HG02870 (cell line): ENCODE results near the gene PCDHGC5.

Experiments used
- ATAC-seq: cut with Tn5 transposase; IDR thresholded peaks from one replicate; pipeline ENCODE4 v1.9.1; 2021; ENCODE audit warnings: mild to moderate bottlenecking, moderate library complexity; ENCODE audit not compliant: unreplicated experiment

The PCDHGC5 gene

DNA sequence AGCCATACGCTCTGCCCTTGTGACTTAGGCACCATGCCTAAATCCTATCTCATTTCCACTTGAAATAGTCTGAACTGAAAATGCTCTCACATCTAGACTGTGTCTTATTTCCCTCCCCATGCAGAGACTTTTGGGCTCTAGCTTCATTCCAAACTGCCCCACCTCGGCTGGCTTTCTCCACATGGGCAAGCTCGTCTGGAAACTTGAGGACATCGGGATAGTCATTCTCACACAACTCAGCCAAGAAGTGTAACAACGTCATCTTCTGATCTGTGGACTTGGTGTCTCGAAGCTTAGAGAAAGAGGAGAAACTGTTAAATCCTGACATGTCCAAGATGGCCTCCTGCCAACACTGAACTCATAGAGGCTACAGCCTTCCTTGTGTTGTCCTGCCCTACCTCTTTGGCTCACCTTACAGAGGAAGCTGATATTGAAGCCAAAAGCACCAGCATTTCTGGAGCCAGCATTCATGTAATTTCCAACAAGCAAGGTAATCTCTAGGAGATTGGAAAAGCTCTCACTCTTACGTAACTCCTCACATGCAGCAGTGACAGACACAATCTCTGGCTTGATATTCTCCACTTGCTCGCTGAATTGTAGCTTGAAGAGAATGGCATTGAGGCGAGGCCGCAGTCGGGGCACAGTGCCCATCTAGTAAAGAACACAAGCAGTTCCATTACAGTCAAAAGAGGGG is 39.6 kb downstream of the PCDHGC5 start:
- ATAC-seq: no peak

DNA sequence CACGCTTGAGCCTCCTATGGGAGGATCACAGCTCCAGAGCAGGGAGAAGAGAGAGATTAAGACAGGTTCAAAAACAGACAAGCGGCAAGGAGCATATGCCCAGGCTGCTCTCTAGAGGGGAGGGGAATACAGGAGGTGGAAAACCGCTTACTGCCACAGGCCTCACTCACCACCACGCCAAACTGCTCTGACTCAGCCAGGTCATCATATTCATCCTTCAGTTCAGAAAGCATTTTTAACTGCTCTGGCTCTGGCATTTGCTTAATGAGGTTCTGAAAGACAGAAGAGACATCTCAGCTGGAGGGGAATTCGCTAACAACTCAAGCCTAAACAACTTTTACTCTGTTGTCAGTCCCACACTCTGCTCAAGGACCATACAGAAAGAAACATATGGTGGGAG is 40.1 kb downstream of the PCDHGC5 start:
- ATAC-seq: peak; percentile 64

DNA sequence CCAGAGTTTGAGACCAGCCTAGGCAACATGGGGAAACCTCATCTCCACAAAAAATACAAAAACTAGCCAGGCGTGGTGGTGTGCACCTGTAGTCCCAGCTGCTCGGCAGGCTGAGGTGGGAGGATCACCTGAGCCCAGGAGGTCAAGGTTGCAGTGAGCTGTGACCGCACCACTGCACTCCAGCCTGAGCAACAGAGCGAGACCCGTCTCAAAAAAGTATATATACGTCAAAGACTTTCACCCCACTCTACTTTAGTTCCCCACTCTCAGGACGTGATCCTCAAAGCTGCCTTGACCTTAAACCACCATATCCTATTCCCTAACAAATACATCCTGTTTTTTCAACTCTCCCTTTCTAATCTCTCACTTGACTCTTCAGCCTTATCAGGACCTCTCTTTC is 41.0 kb downstream of the PCDHGC5 start:
- peak; percentile 44 for ATAC-seq

DNA sequence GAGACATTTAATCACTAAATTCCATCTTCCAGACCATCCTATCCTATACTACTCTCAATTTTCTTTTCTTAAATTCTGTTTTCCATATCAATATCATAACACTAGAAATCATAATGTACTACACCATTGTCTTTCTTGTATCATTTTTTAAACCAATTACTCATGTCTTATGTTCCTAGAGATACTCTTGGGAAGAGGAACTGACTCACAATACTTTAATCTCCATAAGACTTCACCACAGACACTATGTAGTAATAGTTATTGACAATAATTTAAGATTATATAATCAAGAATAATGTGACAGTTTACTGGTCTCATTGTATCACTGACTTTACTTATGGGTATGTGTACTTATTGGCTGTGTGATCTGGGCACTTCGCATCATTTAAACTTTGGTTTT is 43.8 kb downstream of the PCDHGC5 start:
- no peak for ATAC-seq

DNA sequence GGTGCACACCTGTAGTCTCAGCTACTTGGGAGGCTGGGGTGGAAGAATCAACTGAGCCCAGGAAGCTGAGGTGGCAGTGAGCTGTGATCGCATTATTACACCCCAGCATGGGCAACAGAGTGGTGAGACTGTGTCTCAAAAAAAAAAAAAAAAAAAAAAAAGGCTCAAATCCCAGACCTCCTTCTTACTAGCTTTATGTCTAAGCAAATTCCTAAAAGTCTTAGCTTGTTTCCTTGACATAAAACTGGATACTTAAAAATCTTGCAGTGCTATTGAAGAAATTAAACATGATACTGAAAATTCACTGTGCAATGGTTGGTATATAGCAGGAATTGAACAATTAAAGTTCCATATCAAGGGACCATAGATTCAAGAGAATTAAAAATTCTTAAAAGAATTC is 45.0 kb downstream of the PCDHGC5 start:
- no peak for ATAC-seq

DNA sequence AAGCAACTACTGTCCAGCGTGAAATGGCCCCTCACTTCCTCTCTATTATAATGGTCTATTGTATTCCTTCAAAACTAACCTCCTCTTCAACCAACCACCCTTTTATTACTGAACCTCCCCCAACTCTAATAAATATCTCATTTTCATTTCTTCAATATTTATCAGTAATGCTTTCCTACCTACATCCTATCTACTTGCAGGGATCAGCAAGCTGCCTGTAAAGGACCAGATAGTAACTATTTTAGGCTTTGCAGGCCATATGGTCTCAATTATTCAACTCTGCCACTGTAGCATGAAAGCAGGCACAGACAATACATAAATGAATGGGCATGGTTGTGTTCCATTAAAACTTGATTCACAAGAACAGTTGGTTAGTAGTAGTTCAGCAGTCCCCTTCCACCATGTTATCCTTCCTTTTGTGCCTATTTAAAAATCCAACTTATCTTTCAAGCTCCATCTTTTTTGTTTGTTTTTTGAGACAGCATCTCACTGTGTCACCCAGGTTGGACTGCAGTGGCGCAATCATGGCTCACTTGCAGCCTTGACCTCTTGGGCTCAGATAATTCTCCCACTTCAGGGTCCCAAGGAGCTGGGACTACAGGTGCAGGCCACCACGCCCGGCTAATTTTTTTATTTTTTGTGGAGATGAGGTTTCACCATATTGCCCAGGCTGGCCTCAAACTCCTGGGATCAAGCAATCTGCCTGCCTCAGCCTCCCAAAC is 45.8 kb downstream of the PCDHGC5 start:
- ATAC-seq: no peak
